GM18861 (cell line): ENCODE data around the gene SSC5D.
"Not testable (repeated sequence)": the region's sequence is repeated elsewhere in the genome, so short reads cannot be mapped to it uniquely, and the experiment has no call there.

ENCODE experiments used
- ATAC-seq: cut with Tn5 transposase; IDR thresholded peaks from one replicate; pipeline ENCODE4 v1.9.1; 2021; ENCODE audit not compliant: unreplicated experiment

Gene SSC5D

GRCh38 chr19:55502197-55502952 is 14.1 kb downstream of the SSC5D start:
- no peak for ATAC-seq

GRCh38 chr19:55503157-55503501 is 14.9 kb downstream of the SSC5D start:
- ATAC-seq = no peak

- peak; percentile 86 for ATAC-seq
Measured at GRCh38 chr19:55503502-55504251, 15.4 kb downstream of the SSC5D start.

GRCh38 chr19:55504252-55504603 is 16.0 kb downstream of the SSC5D start:
- no peak for ATAC-seq

- no peak for ATAC-seq
Measured at GRCh38 chr19:55504981-55505380, 16.7 kb downstream of the SSC5D start.

GRCh38 chr19:55508120-55508519 is 19.9 kb downstream of the SSC5D start:
- ATAC-seq = no peak

GRCh38 chr19:55516878-55517620 is 28.8 kb downstream of the SSC5D start:
- ATAC-seq = peak; percentile 93

- ATAC-seq = no peak
Measured at GRCh38 chr19:55519451-55520311, 31.4 kb downstream of the SSC5D start.

- ATAC-seq = no peak
Measured at GRCh38 chr19:55520691-55521292, 32.6 kb downstream of the SSC5D start.

GRCh38 chr19:55525289-55526101 is 37.3 kb downstream of the SSC5D start:
- ATAC-seq = no peak

- no peak for ATAC-seq
Measured at GRCh38 chr19:55526216-55527196, 38.3 kb downstream of the SSC5D start.

- no peak for ATAC-seq
Measured at GRCh38 chr19:55527197-55528029, 39.2 kb downstream of the SSC5D start.

GRCh38 chr19:55528030-55528803 is 40.0 kb downstream of the SSC5D start:
- no peak for ATAC-seq

- ATAC-seq = no peak
Measured at GRCh38 chr19:55529636-55530234, 41.5 kb downstream of the SSC5D start.

- no peak for ATAC-seq
Measured at GRCh38 chr19:55530996-55531395, 42.8 kb downstream of the SSC5D start.

- not testable (repeated sequence) for ATAC-seq
Measured at GRCh38 chr19:55534280-55534679, 46.0 kb downstream of the SSC5D start.
